ENCODE results near the gene LGALS12.

- TF ChIP-seq, protein P1, sequence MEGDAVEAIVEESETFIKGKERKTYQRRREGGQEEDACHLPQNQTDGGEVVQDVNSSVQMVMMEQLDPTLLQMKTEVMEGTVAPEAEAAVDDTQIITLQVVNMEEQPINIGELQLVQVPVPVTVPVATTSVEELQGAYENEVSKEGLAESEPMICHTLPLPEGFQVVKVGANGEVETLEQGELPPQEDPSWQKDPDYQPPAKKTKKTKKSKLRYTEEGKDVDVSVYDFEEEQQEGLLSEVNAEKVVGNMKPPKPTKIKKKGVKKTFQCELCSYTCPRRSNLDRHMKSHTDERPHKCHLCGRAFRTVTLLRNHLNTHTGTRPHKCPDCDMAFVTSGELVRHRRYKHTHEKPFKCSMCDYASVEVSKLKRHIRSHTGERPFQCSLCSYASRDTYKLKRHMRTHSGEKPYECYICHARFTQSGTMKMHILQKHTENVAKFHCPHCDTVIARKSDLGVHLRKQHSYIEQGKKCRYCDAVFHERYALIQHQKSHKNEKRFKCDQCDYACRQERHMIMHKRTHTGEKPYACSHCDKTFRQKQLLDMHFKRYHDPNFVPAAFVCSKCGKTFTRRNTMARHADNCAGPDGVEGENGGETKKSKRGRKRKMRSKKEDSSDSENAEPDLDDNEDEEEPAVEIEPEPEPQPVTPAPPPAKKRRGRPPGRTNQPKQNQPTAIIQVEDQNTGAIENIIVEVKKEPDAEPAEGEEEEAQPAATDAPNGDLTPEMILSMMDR (conservative IDR thresholded peaks at IDR 0.05 in 1 of 2, IDR thresholded peaks at IDR 0.05 in 1 of 2; ENCODE audit: extremely low read depth in 1 of 2, insufficient read depth in 1 of 2, low read depth in 1 of 2, low read length in 2 of 2) = no peak
- TF ChIP-seq EZH2 (IDR thresholded peaks at IDR 0.05; ENCODE audit: borderline replicate concordance, low read length) = no peak
These were observed 5.3 kb downstream of the LGALS12 start for GRCh38 chr11:63511048-63511748.

Measured in mammary epithelial cell (primary cell).